Activated naive CD4-positive, alpha-beta T cell treated with anti-CD3 and anti-CD28 coated beads, Interleukin-2, amount 10 ng/mL, durations not matched to agents 7 days and 5 days (primary cell): ENCODE results near the gene AHNAK.
"Not testable (repeated sequence)": the region's sequence is repeated elsewhere in the genome, so short reads cannot be mapped to it uniquely, and the experiment has no call there.

ENCODE experiments used
- CTCF ChIA-PET: fragments of 350-600 bp; sonication (Branson Sonifier 250); formaldehyde crosslinking; loops from one replicate; lab custom pipeline; 2021; ENCODE audit warnings: antibody characterized with exemption; lab: Charles Lee
- DNase-seq: peaks from one replicate; pipeline ENCODE4 v3.0.0-alpha.2; 2020
- H3K27ac Mint-ChIP-seq: one replicate; pipeline ENCODE4 v1.8.0; 2021; ENCODE audit warnings: mild to moderate bottlenecking, moderate library complexity, mixed read lengths
- H3K27me3 Mint-ChIP-seq: one replicate; pipeline ENCODE4 v1.8.0; 2021; ENCODE audit warnings: mild to moderate bottlenecking, mixed read lengths
- H3K36me3 Mint-ChIP-seq: one replicate; pipeline ENCODE4 v1.8.0; 2021; ENCODE audit warnings: mixed read lengths
- H3K4me1 Mint-ChIP-seq: one replicate; pipeline ENCODE4 v1.8.0; 2021; ENCODE audit warnings: mixed read lengths
- H3K4me3 Mint-ChIP-seq: one replicate; pipeline ENCODE4 v1.8.0; 2021; ENCODE audit warnings: mild to moderate bottlenecking, moderate library complexity, mixed read lengths
- H3K9me3 Mint-ChIP-seq: one replicate; pipeline ENCODE4 v1.8.0; 2021; ENCODE audit warnings: mixed read lengths

The AHNAK gene

DNA sequence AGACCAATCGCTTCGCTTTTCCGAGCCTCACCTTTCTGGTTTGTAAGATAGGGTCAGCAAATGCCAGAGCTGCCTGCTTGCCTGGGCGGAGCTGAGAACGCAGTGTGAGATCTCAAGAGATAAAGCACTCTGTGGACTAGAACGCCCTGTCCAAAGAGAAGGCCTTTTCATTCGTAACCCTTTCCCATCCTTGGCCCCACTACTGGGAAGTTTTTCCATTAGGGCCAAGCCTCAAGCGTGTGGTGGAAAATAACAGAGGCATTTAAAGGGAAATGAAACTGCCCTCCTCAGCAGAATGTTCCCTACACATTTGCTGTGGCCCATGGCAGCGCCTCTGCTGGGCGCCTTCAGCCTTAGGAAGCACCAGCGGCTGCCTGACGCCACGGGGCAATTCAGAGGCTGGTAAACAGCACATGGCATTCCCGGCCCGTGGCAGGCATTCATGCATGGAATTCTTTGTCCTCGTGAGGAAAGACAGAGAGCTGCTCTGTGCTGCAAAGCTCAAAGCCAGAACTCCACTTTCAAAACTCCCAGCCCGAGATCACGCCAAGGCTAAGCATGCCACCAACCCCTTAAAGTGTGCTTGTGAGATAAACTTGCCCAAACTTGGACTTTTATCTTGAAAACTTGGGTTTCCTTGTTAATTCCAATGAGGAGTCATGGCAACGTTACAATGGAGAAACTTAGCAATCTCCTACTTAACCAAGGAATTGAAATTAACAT, 38.1 kb downstream of the AHNAK start:
- Mint-ChIP-seq H3K9me3 (no peaks in the 10 kb centered on the region), H3K4me1 (no peaks in the 10 kb centered on the region), H3K27me3 (peaks cover 68% of the 10 kb centered on the region), H3K4me3 (no peak overlapping the region), H3K36me3 (no peaks in the 10 kb centered on the region), H3K27ac (no peak overlapping the region)
- CTCF ChIA-PET = interaction anchor here (0.7 to 1.5 kb wide), 5 partner anchors 9 to 84 kb away, joined by 3 to 8 read pairs (median 3); no protein-coding TSS in a partner anchor
- no peak for DNase-seq

DNA sequence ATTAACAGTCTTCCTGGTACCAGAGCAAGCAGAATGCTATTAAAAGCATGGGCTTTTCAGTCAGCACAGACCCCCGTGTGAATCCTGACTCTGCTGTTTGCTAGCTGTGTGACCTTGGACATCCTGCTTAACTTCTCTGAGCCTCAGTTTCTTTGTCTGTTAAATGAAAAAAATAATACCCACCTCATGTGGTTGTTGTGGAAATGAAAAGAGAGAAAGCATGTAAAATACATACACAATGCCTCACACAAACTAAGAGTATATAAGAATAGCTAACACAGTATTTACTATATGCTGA, 39.5 kb downstream of the AHNAK start:
- no peak overlapping the region for H3K4me3 Mint-ChIP-seq
- DNase-seq = no peak
- no peak overlapping the region for H3K27ac Mint-ChIP-seq
- CTCF ChIA-PET = interaction anchor here (1.2 to 1.5 kb wide), 2 partner anchors 22 to 82 kb away, joined by 3 to 8 read pairs; no protein-coding TSS in a partner anchor
- no peaks in the 10 kb centered on the region for H3K36me3 Mint-ChIP-seq
- peaks cover 75% of the 10 kb centered on the region for H3K27me3 Mint-ChIP-seq
- peaks cover 7% of the 10 kb centered on the region for H3K4me1 Mint-ChIP-seq
- no peaks in the 10 kb centered on the region for H3K9me3 Mint-ChIP-seq

DNA sequence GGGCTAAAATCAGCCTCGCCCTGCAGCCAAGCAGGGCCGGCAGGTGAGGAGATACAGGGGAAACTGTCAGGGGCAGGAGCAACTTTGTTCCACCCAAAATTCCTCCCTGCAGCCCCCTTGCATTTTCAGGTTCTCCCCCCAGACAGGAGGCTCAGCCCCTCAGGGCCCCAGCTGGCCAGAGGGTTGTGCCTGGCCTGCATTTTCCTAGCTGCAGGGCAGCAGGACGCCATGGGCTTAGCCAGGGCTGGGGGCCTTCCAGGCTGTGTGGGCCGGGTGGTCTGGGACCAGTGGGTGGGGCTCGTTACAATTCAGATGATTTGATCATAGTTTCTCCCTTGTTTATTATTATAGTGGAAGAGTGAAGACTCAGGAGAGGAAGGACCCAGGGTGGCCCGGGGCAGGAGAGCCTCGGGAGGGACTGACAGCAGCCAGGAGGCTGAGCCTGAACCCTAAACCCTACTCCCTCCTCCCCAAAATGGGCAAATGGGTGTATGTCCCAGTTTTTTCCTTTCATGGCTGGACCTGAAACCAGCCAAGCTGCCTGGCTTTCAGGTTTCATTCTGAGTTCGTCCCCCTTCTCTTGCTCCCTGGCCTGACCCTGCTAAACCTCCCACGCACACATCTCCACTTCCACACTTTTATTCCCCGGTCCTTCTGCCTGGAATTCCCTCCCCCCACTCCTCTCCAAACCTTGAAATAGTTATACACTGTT, 40.0 kb downstream of the AHNAK start:
- no peak overlapping the region for H3K27ac Mint-ChIP-seq
- no peak overlapping the region for H3K4me3 Mint-ChIP-seq
- CTCF ChIA-PET = no interaction called here

DNA sequence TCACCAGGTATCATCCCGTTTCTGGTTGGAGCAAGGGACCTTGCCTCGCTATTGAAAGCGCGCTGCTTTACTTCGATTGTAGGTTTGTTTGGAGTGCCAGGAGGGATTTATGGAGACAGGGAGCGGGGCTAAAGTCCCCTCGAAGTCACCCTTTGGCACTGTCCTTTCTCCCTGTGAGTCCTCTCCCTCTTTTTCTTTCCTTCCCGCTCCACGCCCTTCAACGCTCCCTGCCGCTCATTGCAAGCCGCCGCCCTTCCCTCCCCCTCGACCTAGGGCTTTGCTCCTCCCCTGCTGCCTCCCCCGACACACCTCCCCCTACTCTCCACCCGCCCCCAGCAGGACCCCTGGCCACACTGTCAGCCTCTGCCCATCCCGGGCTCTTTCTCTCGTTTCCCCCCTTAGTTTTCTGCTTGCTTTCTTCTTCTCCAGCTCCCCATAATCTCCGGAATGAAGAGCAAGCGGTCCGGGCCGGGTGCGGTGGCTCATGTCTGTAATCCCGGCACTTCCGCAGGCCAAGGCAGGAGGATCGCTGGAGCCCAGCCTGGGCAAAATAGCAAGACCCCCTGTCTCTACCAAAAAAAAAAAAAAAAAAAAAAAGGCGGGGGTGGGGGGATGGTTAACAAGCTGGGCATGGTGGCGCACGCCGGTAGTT, 41.0 kb downstream of the AHNAK start:
- Mint-ChIP-seq H3K27me3 (peaks cover 85% of the 10 kb centered on the region), H3K27ac (no peak overlapping the region), H3K4me3 (no peak overlapping the region), H3K9me3 (no peaks in the 10 kb centered on the region), H3K36me3 (no peaks in the 10 kb centered on the region), H3K4me1 (peaks cover 7% of the 10 kb centered on the region)
- CTCF ChIA-PET = interaction anchor here (0.7 to 1.3 kb wide), 2 partner anchors 37 to 911 kb away, joined by 3 to 5 read pairs; no protein-coding TSS in a partner anchor
- no peak for DNase-seq

More for the DNA sequence above, 40.0 kb downstream of the AHNAK start:
- Mint-ChIP-seq H3K4me1 (peaks cover 7% of the 10 kb centered on the region), H3K27me3 (peaks cover 78% of the 10 kb centered on the region), H3K9me3 (no peaks in the 10 kb centered on the region), H3K36me3 (no peaks in the 10 kb centered on the region)
- DNase-seq = no peak

DNA sequence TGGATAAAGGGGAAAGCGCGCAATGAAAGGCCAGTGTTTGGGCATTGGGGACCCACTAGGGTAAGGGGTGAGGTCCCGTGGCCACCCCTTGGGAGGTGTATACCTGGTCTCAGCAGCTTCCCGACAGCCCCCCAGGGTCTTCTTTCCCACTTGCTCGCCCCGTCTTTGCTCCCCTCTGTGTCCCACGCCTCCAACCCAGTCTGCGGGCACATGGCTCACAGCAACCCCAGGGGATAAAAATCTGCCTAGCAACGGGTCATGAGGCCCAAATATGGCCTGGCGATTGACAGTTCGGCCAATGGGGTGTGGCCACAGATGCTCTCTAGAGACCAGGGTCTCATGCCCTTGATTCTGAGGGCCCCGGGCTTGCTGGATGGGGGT, 41.6 kb downstream of the AHNAK start:
- Mint-ChIP-seq H3K36me3 (no peaks in the 10 kb centered on the region), H3K9me3 (no peaks in the 10 kb centered on the region), H3K27ac (no peak overlapping the region), H3K27me3 (peaks cover 89% of the 10 kb centered on the region), H3K4me3 (no peak overlapping the region), H3K4me1 (peaks cover 7% of the 10 kb centered on the region)
- CTCF ChIA-PET = interaction anchor here (1.3 kb wide), 1 partner anchor 38 kb away, joined by 5 read pairs; no protein-coding TSS in a partner anchor
- DNase-seq = no peak

DNA sequence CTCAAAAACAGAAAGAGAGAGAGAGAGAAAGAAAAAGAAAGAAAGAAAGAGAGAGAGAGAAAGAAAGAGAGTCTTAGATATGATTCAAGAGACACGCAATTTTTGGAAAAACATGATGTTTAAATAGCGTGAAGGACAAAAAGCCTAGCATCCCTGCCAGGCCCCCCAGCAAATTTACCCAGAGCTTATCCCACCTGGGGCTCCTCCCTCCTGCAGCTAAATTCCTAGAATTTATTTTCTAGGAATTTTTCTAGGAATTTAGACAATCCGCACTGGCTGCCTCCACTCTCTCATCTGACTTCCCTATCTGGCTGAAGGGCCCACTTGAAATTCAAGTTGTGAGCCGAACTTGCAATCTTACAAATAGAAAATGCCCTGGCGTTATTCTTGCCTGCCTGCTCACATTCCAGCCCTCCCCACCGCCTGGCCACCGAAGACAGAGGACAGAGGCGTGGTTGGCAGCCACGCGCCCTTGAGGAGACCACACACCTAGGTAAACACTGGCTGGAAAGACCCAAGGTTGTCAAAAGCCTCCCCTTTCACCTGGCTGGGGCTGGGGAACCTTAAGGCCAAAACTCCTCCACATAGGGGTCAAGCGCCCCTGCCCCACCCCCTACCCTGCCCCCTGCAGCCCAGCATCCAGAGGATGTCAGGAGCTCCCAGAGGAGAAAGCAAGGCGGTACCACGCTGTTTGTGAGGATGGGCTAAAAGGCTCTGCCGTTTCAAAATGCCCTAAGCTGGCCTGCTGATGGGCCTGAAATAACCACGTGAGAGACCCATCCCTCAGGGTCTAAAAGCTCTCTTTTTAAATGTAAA, 42.2 kb downstream of the AHNAK start:
- peaks cover 89% of the 10 kb centered on the region for H3K27me3 Mint-ChIP-seq
- no peaks in the 10 kb centered on the region for H3K9me3 Mint-ChIP-seq
- H3K36me3 Mint-ChIP-seq = no peaks in the 10 kb centered on the region
- peaks cover 9% of the 10 kb centered on the region for H3K4me1 Mint-ChIP-seq
- DNase-seq = no peak
- H3K4me3 Mint-ChIP-seq = peak overlapping the region; percentile 29
- H3K27ac Mint-ChIP-seq = no peak overlapping the region
- CTCF ChIA-PET = interaction anchor here (1.3 kb wide), 1 partner anchor 39 kb away, joined by 5 read pairs; no protein-coding TSS in a partner anchor

DNA sequence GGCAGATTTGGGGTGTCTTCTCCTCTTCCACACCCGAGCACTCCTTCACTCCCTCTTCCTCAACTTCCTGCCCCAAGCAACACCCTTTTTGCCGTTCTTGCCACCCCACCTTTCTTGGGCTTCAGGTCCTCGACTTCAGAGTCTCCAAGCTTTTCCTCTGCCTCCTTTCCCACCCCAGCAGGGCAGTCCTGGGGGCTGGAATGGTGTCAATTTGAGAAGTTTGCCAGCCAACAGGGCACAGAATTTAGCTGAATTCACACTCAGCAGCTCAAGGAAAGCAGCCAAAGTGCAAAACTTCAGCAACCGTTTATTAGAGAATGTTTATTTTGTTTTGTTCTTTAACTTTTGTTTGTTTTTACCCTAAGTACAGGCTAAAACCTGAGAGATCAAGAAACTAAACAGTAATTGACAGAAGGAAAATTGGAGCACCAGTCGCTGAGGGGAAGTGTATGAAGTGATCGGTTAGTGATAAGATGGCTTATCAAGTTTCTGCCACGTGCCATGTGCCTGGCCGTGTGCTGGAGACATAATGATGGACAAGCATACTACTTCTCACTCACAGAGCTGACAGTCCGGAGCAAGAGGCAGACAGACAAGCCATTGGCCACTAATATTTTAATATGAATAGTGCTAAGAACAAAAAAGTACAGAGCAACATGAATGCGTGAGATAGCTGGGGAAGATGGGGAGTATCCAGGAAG, 44.4 kb downstream of the AHNAK start:
- Mint-ChIP-seq H3K4me3 (no peak overlapping the region), H3K27me3 (peaks cover 84% of the 10 kb centered on the region), H3K9me3 (no peaks in the 10 kb centered on the region), H3K27ac (no peak overlapping the region), H3K36me3 (no peaks in the 10 kb centered on the region), H3K4me1 (peaks cover 10% of the 10 kb centered on the region)
- no peak for DNase-seq
- CTCF ChIA-PET = no interaction called here

DNA sequence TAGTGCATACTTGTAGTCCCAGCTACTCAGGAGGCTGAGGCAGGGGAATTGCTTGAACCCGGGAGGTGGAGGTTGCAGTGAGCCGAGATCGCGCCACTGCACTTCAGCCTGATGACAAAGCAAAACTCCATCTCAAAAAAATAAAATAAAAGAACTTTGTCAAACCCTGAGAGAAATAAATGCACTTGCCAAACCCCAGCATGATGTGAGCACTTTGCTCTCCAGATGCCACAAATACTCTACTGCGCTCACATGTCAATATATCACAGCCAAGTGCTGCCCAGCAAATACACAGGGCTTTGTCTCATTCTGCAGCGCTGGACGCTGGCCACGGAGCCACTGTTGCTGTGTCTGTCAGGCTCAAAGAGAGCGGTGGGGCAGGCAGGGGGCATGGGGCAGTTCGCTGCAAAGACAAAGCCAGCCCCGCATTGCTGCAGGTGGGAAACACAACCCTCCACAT, 45.1 kb downstream of the AHNAK start:
- Mint-ChIP-seq H3K36me3 (no peaks in the 10 kb centered on the region), H3K27me3 (peaks cover 85% of the 10 kb centered on the region), H3K9me3 (no peaks in the 10 kb centered on the region), H3K27ac (no peak overlapping the region), H3K4me3 (no peak overlapping the region), H3K4me1 (peaks cover 10% of the 10 kb centered on the region)
- DNase-seq = no peak
- CTCF ChIA-PET = no interaction called here

DNA sequence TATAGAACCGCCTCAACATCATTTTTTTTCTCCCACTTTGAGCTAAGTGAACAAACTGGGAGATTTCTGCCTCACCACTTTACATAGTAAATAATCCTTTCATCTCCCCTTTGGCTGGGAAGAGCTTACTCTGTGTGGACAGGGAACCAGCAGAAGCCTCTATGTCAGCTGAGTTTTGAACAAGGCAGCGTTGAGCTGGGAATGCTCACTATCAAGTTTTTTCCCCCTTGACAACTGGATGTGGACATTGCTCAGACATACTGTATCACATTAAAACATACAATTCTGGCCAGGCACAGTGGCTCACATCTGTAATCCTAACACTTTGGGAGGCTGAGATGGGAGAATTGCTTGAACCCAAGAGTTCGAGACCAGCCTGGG, 46.0 kb downstream of the AHNAK start:
- Mint-ChIP-seq H3K4me1 (peaks cover 10% of the 10 kb centered on the region), H3K27ac (no peak overlapping the region), H3K36me3 (no peaks in the 10 kb centered on the region), H3K4me3 (no peak overlapping the region), H3K27me3 (peaks cover 78% of the 10 kb centered on the region), H3K9me3 (no peaks in the 10 kb centered on the region)
- CTCF ChIA-PET = interaction anchor here (1.0 to 1.6 kb wide), 4 partner anchors 24 to 76 kb away, joined by 3 to 5 read pairs (median 4); no protein-coding TSS in a partner anchor
- no peak for DNase-seq

DNA sequence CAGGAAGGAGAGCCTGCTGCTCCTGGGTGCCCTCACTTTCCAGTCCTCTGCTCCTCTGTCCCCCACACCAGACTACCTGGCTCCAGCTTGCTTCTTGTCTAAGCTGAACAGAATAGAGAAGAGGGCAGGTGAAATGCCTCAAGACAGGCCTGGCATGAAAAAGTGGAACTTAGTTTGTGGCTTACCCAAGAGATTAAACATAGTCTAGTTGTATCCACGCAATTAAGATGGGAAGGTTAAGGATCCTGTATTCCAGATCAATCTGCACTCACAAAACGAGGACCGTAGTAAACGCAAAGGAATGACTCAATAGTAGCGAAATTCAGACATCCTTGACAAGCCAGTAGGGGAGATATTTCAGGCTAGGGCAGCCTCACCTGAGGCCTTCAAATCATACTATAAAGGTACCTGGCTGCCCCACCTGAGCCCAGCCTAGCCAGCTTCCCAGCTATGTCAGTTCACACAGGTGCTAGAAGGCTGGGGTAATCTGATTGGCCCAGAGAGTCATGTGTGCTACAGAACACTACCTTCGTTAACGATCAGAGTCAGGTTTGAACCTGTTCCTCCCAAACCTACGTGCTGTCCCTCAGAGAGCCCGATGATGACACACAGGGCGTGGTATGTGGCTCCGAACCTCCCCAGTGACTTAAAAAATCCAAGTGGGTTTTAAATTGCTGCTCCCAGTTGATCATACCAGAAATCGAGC, 46.5 kb downstream of the AHNAK start:
- H3K4me1 Mint-ChIP-seq = peaks cover 10% of the 10 kb centered on the region
- H3K9me3 Mint-ChIP-seq = no peaks in the 10 kb centered on the region
- no peaks in the 10 kb centered on the region for H3K36me3 Mint-ChIP-seq
- H3K27me3 Mint-ChIP-seq = peaks cover 73% of the 10 kb centered on the region
- CTCF ChIA-PET = interaction anchor here (1.0 to 1.6 kb wide), 7 partner anchors 8 to 75 kb away, joined by 3 to 8 read pairs (median 4); no protein-coding TSS in a partner anchor
- no peak for DNase-seq
- H3K27ac Mint-ChIP-seq = no peak overlapping the region
- no peak overlapping the region for H3K4me3 Mint-ChIP-seq

DNA sequence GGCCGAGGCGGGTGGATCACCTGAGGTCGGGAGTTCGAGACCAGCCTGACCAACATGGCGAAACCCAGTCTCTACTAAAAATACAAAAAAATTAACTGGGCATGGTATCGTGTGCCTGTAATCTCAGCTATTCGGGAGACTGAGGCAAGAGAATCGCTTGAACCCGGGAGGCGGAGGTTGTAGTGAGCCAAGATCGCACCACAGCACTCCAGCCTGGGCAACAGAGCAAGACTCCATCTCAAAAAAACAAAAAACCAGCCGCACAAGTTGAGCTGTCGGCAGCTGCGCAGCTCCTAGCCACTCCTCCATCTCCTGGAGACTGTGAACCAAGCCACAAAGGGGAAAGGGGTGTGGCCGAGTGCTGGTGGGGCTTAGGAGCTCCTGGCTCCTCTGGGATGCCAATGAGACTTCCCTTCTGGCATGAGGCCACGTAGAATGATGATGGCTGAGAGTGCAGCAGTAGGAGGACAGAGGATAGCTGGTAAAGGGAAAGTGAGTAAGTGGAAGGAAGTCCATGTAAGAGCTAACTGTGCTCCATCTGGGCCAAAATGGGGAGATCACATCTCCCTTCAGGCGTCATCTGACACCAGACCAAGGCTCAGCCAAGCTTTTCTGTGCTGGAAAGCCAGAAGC, 47.2 kb downstream of the AHNAK start:
- not testable (repeated sequence) for H3K36me3 Mint-ChIP-seq, H3K9me3 Mint-ChIP-seq, H3K27ac Mint-ChIP-seq, DNase-seq, H3K4me3 Mint-ChIP-seq
- Mint-ChIP-seq H3K27me3 (peaks cover 66% of the 10 kb centered on the region), H3K4me1 (peaks cover 10% of the 10 kb centered on the region)
- CTCF ChIA-PET = interaction anchor here (1.0 to 1.6 kb wide), 5 partner anchors 8 to 75 kb away, joined by 3 to 8 read pairs (median 4); no protein-coding TSS in a partner anchor

DNA sequence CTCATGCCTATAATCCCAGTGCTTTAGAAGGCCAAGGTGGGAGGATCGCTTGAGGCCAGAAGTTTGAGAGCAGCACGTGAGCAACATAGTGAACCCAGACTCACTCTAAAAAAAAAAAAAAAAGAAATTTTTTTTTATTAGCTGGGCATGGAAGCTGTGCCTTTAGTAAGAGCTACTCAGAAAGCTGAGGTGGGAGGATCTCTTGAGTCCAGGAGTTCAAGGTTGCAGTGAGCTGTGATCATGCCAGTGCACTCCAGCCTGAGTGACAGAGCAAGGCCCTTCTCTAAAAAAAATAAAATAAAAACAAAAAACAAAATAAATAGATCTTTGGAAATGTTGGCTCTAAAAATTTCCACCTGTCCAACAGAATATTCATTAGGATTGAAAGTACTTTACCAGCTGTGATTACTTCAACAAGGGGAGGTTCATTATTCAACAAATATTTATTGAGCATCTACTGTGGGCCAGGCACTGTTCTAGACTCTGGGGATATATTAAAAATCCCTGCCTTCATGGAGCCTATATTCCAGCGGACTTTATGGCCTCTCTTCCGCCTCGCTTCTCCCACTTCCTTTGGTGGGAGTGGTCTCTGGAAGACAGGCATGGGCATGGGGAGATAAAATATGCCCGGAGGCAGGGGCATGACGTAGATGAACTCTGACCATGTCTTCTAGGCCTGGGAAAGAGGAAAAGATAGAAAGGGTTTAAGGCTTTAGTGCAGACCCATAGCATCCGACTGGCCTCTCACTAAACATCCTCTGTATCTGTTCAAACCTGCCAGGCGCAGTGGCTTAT, 47.9 kb downstream of the AHNAK start:
- DNase-seq = no peak
- no peaks in the 10 kb centered on the region for H3K36me3 Mint-ChIP-seq
- CTCF ChIA-PET = interaction anchor here (1.3 to 2.2 kb wide), 3 partner anchors 45 to 74 kb away, joined by 5 to 8 read pairs (median 8); no protein-coding TSS in a partner anchor
- H3K27me3 Mint-ChIP-seq = peaks cover 61% of the 10 kb centered on the region
- no peaks in the 10 kb centered on the region for H3K9me3 Mint-ChIP-seq
- no peak overlapping the region for H3K27ac Mint-ChIP-seq
- H3K4me1 Mint-ChIP-seq = peaks cover 10% of the 10 kb centered on the region
- no peak overlapping the region for H3K4me3 Mint-ChIP-seq
